Astrocyte (in vitro differentiated cells and primary cell): ENCODE data around the gene EXOC4. TPM values are rescaled to one million over a fixed set of nuclear protein-coding genes. Genes with fewer than 3 reads are reported as not detected.

Experiments used
- DNase-seq: peaks from one replicate; pipeline ENCODE4 v3.0.0-alpha.2; 2010; ENCODE audit warnings: low read depth
- FAIRE-seq: peaks from 2 replicates; lab custom pipeline; 2011; peaks lifted over from hg19 to GRCh38; lab: Jason Lieb, UNC
- H2AFZ ChIP-seq: 2 replicates; pipeline ENCODE4 v1.6.0; 2012; ENCODE audit warnings: low read depth, low read length, inconsistent platforms
- H3K27ac ChIP-seq: 2 replicates; pipeline ENCODE4 v1.5.1; 2011; ENCODE audit warnings: low read depth, low read length, inconsistent platforms
- H3K27me3 ChIP-seq: 2 replicates; pipeline ENCODE4 v1.6.0; 2011; ENCODE audit warnings: low read length, inconsistent platforms; ENCODE audit not compliant: insufficient read depth
- H3K36me3 ChIP-seq: 2 replicates; pipeline ENCODE4 v1.5.1; 2011; ENCODE audit warnings: low read length, inconsistent platforms; ENCODE audit not compliant: insufficient read depth
- H3K4me1 ChIP-seq: 2 replicates; pipeline ENCODE4 v1.5.1; 2011; ENCODE audit warnings: low read length, inconsistent platforms; ENCODE audit not compliant: insufficient read depth
- H3K4me2 ChIP-seq: 2 replicates; pipeline ENCODE4 v1.6.0; 2012; ENCODE audit warnings: low read length, inconsistent platforms
- H3K4me3 ChIP-seq: 2 replicates; pipeline ENCODE4 v1.5.1; 2011; ENCODE audit warnings: low read depth, mild to moderate bottlenecking, low read length, inconsistent platforms; ENCODE audit not compliant: insufficient read depth
- H3K79me2 ChIP-seq: 2 replicates; pipeline ENCODE4 v1.6.0; 2012; ENCODE audit warnings: mild to moderate bottlenecking, low read length, inconsistent platforms; ENCODE audit not compliant: insufficient read depth
- H3K9ac ChIP-seq: 2 replicates; pipeline ENCODE4 v1.6.0; 2012; ENCODE audit warnings: mild to moderate bottlenecking, low read length, inconsistent platforms
- H3K9me3 ChIP-seq: 2 replicates; pipeline ENCODE4 v1.5.1; 2012; ENCODE audit warnings: low read depth, mild to moderate bottlenecking, low read length, inconsistent platforms; ENCODE audit not compliant: insufficient read depth
- H4K20me1 ChIP-seq: 2 replicates; pipeline ENCODE4 v1.6.0; 2012; ENCODE audit warnings: low read length, inconsistent platforms; ENCODE audit not compliant: insufficient read depth
- H3K27ac Mint-ChIP-seq: one replicate; pipeline ENCODE4 v1.8.0; 2021; ENCODE audit warnings: mild to moderate bottlenecking, mixed read lengths; ENCODE audit not compliant: unreplicated experiment
- H3K27me3 Mint-ChIP-seq: one replicate; pipeline ENCODE4 v1.8.0; 2021; ENCODE audit warnings: low read depth, mixed read lengths; ENCODE audit not compliant: unreplicated experiment
- H3K36me3 Mint-ChIP-seq: one replicate; pipeline ENCODE4 v1.8.0; 2021; ENCODE audit warnings: low read depth, mixed read lengths; ENCODE audit not compliant: unreplicated experiment
- H3K4me1 Mint-ChIP-seq: one replicate; pipeline ENCODE4 v1.8.0; 2021; ENCODE audit warnings: low read depth, mixed read lengths; ENCODE audit not compliant: unreplicated experiment
- H3K4me3 Mint-ChIP-seq: one replicate; pipeline ENCODE4 v1.8.0; 2021; ENCODE audit warnings: mild to moderate bottlenecking, moderate library complexity, mixed read lengths; ENCODE audit not compliant: unreplicated experiment
- H3K9me3 Mint-ChIP-seq: one replicate; pipeline ENCODE4 v1.8.0; 2021; ENCODE audit warnings: mild to moderate bottlenecking, mixed read lengths; ENCODE audit not compliant: unreplicated experiment
- EZH2 ChIP-seq: IDR thresholded peaks from 2 replicates; pipeline ENCODE4 v1.6.1; 2012; ENCODE audit warnings: mild to moderate bottlenecking, low read length, inconsistent platforms; ENCODE audit not compliant: insufficient read depth
- total RNA-seq: library from RNA; stranded (reverse); gene quantifications from 2 replicates; pipeline ENCODE4 v1.2.1, GENCODE V29; 2021
- TF ChIP-seq, protein P1 (sequence below): IDR thresholded peaks from 2 replicates; pipeline ENCODE4 v1.5.1; 2011; ENCODE audit warnings: low read depth, mild to moderate bottlenecking, inconsistent platforms, low read length, moderate library complexity; ENCODE audit not compliant: insufficient read depth

Gene EXOC4
- total RNA-seq, 1 donor from 2014 or later, result 57.5 TPM

GRCh38 chr7:133730360-133730759 is 477.5 kb downstream of the EXOC4 start:
- Histone ChIP-seq H3K27me3 (no peaks in the 10 kb centered on the region), H4K20me1 (no peaks in the 10 kb centered on the region), H3K36me3 (no peaks in the 10 kb centered on the region), H3K4me2 (no peak overlapping the region), H3K4me1 (no peaks in the 10 kb centered on the region), H3K27ac (no peak overlapping the region), H2AFZ (no peak overlapping the region), H3K79me2 (no peaks in the 10 kb centered on the region), H3K9me3 (no peaks in the 10 kb centered on the region), H3K9ac (no peak overlapping the region), H3K4me3 (no peak overlapping the region)
- Mint-ChIP-seq H3K36me3 (no peaks in the 10 kb centered on the region), H3K4me1 (no peaks in the 10 kb centered on the region), H3K4me3 (no peak overlapping the region), H3K27me3 (no peaks in the 10 kb centered on the region), H3K27ac (no peak overlapping the region), H3K9me3 (no peaks in the 10 kb centered on the region)
- DNase-seq (no peak), FAIRE-seq (no peak)
- TF ChIP-seq, protein P1, sequence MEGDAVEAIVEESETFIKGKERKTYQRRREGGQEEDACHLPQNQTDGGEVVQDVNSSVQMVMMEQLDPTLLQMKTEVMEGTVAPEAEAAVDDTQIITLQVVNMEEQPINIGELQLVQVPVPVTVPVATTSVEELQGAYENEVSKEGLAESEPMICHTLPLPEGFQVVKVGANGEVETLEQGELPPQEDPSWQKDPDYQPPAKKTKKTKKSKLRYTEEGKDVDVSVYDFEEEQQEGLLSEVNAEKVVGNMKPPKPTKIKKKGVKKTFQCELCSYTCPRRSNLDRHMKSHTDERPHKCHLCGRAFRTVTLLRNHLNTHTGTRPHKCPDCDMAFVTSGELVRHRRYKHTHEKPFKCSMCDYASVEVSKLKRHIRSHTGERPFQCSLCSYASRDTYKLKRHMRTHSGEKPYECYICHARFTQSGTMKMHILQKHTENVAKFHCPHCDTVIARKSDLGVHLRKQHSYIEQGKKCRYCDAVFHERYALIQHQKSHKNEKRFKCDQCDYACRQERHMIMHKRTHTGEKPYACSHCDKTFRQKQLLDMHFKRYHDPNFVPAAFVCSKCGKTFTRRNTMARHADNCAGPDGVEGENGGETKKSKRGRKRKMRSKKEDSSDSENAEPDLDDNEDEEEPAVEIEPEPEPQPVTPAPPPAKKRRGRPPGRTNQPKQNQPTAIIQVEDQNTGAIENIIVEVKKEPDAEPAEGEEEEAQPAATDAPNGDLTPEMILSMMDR, result no peak
- TF ChIP-seq EZH2, result no peak

- Histone ChIP-seq H3K36me3 (no peaks in the 10 kb centered on the region), H2AFZ (no peak overlapping the region), H3K4me2 (no peak overlapping the region), H3K27me3 (no peaks in the 10 kb centered on the region), H4K20me1 (no peaks in the 10 kb centered on the region), H3K9ac (no peak overlapping the region), H3K27ac (no peak overlapping the region), H3K4me1 (no peaks in the 10 kb centered on the region), H3K4me3 (no peak overlapping the region), H3K9me3 (no peaks in the 10 kb centered on the region), H3K79me2 (no peaks in the 10 kb centered on the region)
- H3K27ac Mint-ChIP-seq, result no peak overlapping the region
- no peaks in the 10 kb centered on the region for H3K27me3 Mint-ChIP-seq
- no peaks in the 10 kb centered on the region for H3K9me3 Mint-ChIP-seq
- H3K4me1 Mint-ChIP-seq, result no peaks in the 10 kb centered on the region
- H3K36me3 Mint-ChIP-seq, result no peaks in the 10 kb centered on the region
- TF ChIP-seq EZH2, result no peak
- TF ChIP-seq, protein P1, result no peak
- FAIRE-seq (no peak), DNase-seq (no peak)
- H3K4me3 Mint-ChIP-seq, result no peak overlapping the region
These were observed 480.5 kb downstream of the EXOC4 start for GRCh38 chr7:133733401-133733800.

- Histone ChIP-seq H3K36me3 (no peaks in the 10 kb centered on the region), H3K79me2 (no peaks in the 10 kb centered on the region), H3K27me3 (no peaks in the 10 kb centered on the region), H3K9me3 (no peaks in the 10 kb centered on the region), H3K4me3 (no peak overlapping the region), H3K4me1 (no peaks in the 10 kb centered on the region), H3K27ac (no peak overlapping the region), H3K4me2 (no peak overlapping the region), H3K9ac (no peak overlapping the region), H2AFZ (no peak overlapping the region), H4K20me1 (no peaks in the 10 kb centered on the region)
- no peaks in the 10 kb centered on the region for H3K4me1 Mint-ChIP-seq
- peaks cover 3% of the 10 kb centered on the region for H3K36me3 Mint-ChIP-seq
- no peak overlapping the region for H3K27ac Mint-ChIP-seq
- DNase-seq (peak; percentile 11), FAIRE-seq (peak; percentile 58)
- no peaks in the 10 kb centered on the region for H3K27me3 Mint-ChIP-seq
- TF ChIP-seq, protein P1, result no peak
- TF ChIP-seq EZH2, result no peak
- H3K9me3 Mint-ChIP-seq, result no peaks in the 10 kb centered on the region
- H3K4me3 Mint-ChIP-seq, result no peak overlapping the region
These were observed 482.3 kb downstream of the EXOC4 start for GRCh38 chr7:133735222-133735621.
